NCI-H526 (cell line): ENCODE measurements around the gene WDR70.
"Not testable (repeated sequence)": the region's sequence is repeated elsewhere in the genome, so short reads cannot be mapped to it uniquely, and the experiment has no call there.

Experiments
- DNase-seq, 2 experiments: peaks; one replicate each; lab custom pipeline; 2025; lab: John Stamatoyannopoulos, UW

Gene WDR70

GRCh38 chr5:37685816-37686215, 306.7 kb downstream of the WDR70 start:
- DNase-seq, result no peak

- DNase-seq, result not testable (repeated sequence)
Observed at GRCh38 chr5:37688925-37689324, 309.8 kb downstream of the WDR70 start.

- DNase-seq, result not testable (repeated sequence)
Observed at GRCh38 chr5:37694333-37694732, 315.2 kb downstream of the WDR70 start.

- no peak for DNase-seq
Observed at GRCh38 chr5:37694867-37695266, 315.7 kb downstream of the WDR70 start.

GRCh38 chr5:37695647-37696046, 316.5 kb downstream of the WDR70 start:
- no peak for DNase-seq

- DNase-seq, result no peak
Observed at GRCh38 chr5:37696190-37697021, 317.3 kb downstream of the WDR70 start.

- no peak for DNase-seq
Observed at GRCh38 chr5:37701868-37702267, 322.8 kb downstream of the WDR70 start.

- DNase-seq, result no peak
Observed at GRCh38 chr5:37703841-37704241, 324.7 kb downstream of the WDR70 start.

GRCh38 chr5:37704406-37704805, 325.3 kb downstream of the WDR70 start:
- no peak for DNase-seq

GRCh38 chr5:37709020-37709419, 329.9 kb downstream of the WDR70 start:
- DNase-seq, result no peak

GRCh38 chr5:37710965-37711364, 331.8 kb downstream of the WDR70 start:
- DNase-seq, result no peak

GRCh38 chr5:37712750-37713149, 333.6 kb downstream of the WDR70 start:
- DNase-seq, result no peak

- DNase-seq, result no peak
Observed at GRCh38 chr5:37714756-37715155, 335.6 kb downstream of the WDR70 start.

GRCh38 chr5:37715361-37715760, 336.2 kb downstream of the WDR70 start:
- no peak for DNase-seq

- no peak for DNase-seq
Observed at GRCh38 chr5:37715992-37716391, 336.9 kb downstream of the WDR70 start.

GRCh38 chr5:37716405-37716804, 337.3 kb downstream of the WDR70 start:
- no peak for DNase-seq

- DNase-seq, result peak in 1 of 2 experiments; percentile 72
Observed at GRCh38 chr5:37717276-37717612, 338.1 kb downstream of the WDR70 start.

GRCh38 chr5:37717613-37718431, 338.7 kb downstream of the WDR70 start:
- peak; percentile 86 to 92 for DNase-seq

- no peak for DNase-seq
Observed at GRCh38 chr5:37720550-37720952, 341.4 kb downstream of the WDR70 start.

- no peak for DNase-seq
Observed at GRCh38 chr5:37721447-37721871, 342.3 kb downstream of the WDR70 start.

- DNase-seq, result no peak
Observed at GRCh38 chr5:37722236-37723161, 343.4 kb downstream of the WDR70 start.
